HG02623 (cell line): ENCODE measurements around the gene SCLY.

Experiments
- ATAC-seq: cut with Tn5 transposase; IDR thresholded peaks from one replicate; pipeline ENCODE4 v1.9.1; 2021; ENCODE audit warnings: moderate library complexity; ENCODE audit not compliant: unreplicated experiment

SCLY gene

DNA sequence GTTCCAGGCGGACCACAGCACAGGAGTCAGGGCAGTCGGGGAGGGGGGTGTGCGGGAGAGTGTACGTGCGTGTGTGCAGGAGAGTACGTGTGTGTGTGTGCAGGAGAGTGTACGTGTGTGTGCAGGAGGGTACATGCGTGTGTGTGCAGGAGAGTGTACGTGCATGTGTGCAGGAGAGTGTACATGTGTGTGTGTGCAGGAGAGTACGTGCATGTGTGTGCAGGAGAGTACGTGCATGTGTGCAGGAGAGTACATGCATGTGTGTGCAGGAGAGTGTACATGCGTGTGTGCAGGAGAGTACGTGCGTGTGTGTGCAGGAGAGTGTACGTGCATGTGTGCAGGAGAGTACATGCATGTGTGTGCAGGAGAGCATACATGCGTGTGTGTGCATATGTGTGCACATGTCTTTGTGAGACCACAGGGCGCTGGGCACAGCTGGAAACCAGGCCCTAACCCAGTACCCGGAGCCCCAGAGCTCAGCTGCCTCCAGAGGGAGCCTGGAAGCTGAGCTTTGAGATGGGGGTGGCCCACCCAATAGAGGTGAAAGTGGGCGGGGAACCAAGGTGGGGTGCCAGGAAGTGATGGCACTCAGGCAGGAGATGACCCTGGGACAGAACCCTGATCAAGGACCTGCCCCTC, 63.8 kb downstream of the SCLY start:
- ATAC-seq, result no peak

DNA sequence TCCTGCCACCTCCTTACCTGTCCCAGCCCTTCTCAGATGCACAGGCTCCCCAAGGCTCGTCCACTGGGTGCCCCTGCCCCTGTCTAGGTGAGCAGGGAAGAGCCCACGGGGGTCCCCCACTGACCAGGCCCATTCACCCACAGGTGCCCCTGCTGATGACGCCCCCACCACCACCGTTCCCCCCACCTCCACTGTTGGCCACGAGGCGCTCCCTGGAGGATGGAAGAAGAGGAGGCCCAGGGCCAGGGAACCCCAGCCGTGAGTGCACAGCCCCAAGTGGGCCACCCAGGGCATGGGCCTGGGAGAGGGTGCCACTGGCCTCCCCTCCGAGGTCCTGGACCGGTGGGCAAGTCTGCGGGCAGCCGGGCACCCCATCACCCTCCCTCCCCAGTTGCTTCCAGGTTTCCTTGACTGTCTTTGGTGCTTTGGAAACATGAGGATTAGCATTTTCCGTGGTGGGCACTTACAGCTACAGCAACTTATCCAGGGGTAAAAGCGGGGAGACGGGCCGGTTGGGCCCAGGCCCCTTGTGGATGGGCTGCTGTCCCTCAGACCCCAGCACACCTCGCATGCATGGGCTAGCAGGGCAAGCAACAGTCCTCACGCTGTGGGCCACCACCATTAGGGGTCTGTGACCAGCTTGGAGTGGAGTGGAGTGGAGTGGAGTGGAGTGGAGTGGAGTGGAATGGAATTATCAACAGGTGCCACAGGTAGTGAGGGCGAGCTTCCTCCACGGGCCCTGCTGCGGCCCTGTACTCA, 64.5 kb downstream of the SCLY start:
- ATAC-seq, result no peak

GRCh38 chr2:238126338-238126737, 65.5 kb downstream of the SCLY start:
- ATAC-seq, result no peak

DNA sequence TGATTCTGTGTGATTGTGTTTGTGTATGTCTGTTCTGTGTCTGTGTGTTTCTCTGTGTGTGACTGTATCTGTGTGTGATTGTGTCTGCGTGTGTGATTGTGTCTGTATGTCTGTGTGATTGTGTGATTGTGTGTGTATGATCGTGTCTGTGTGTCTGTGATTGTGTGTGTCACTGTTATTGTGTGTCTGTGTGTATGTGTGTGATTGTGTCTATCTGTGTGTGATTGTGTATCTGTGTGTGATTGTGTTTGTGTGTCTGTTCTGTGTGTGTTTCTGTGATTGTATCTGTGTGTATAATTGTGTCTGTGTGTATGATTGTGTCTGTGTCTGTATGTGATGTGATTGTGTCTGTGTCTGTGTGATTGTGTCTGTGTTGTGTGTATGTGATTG, 66.0 kb downstream of the SCLY start:
- ATAC-seq, result no peak

- no peak for ATAC-seq
These were observed 66.6 kb downstream of the SCLY start for GRCh38 chr2:238127165-238128060.

- no peak for ATAC-seq
These were observed 67.2 kb downstream of the SCLY start for GRCh38 chr2:238128061-238128440.

- no peak for ATAC-seq
These were observed 67.8 kb downstream of the SCLY start for GRCh38 chr2:238128534-238129001.

DNA sequence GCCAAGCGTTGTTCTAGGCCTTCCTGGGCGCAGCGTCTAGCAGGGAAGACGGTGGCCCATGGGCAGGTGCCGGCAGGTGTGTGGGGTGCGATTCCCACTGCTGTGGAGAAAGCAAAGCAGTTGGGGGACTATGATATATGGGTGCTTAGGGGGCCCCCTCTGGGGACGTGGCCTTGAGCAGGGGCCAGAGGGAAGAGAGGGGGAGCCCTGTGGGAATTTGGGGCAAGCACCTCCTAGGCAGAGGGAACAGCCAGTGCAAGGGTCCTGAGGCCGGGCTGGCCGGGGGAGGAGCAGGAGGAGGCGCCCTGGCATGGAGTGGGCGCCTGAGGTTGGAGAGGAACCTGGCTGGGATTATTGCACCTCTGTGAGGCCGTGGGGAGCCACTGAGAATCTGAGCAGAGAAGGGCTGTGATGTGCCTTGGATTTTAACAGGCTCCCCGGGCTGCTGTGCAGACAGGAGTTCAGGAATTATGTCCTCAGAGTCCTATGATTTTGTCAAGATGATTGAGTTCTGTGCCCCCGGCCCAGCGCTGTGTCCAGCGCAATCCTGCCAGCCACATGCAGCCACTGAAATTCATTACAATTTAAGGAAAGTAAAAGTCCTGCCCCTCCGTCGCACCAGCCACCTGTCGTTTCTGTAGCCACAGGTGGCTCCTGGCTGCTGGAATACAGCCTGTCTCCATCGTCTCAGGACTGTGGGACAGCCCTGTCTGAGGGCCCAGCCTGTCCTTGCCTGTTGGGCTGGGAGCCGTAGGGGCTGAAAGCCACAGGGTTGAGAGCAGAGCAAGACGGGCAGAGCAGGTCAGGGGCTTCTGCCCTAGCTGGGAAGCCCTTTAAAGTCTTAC, 68.6 kb downstream of the SCLY start:
- ATAC-seq, result no peak

DNA sequence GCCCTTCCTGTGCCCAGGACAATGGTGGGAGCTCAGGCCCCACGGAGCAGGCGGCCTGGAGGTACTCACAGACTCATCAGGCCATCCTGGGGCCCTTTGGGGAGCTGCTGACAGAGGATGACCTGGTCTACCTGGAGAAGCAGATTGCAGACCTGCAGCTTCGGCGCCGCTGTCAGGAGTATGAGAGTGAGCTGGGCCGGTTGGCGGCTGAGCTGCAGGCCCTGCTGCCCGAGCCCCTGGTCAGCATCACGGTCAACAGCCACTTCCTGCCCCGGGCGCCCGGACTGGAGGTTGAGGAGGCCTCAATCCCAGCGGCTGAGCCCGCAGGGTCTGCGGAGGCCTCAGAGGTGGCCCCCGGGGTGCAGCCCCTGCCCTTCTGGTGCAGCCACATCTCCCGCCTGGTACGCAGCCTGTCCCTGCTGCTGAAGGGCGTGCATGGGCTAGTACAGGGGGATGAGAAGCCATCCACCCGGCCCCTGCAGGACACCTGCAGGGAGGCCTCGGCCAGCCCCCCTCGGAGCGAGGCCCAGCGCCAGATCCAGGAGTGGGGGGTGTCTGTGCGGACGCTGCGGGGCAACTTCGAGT, 69.4 kb downstream of the SCLY start:
- no peak for ATAC-seq

DNA sequence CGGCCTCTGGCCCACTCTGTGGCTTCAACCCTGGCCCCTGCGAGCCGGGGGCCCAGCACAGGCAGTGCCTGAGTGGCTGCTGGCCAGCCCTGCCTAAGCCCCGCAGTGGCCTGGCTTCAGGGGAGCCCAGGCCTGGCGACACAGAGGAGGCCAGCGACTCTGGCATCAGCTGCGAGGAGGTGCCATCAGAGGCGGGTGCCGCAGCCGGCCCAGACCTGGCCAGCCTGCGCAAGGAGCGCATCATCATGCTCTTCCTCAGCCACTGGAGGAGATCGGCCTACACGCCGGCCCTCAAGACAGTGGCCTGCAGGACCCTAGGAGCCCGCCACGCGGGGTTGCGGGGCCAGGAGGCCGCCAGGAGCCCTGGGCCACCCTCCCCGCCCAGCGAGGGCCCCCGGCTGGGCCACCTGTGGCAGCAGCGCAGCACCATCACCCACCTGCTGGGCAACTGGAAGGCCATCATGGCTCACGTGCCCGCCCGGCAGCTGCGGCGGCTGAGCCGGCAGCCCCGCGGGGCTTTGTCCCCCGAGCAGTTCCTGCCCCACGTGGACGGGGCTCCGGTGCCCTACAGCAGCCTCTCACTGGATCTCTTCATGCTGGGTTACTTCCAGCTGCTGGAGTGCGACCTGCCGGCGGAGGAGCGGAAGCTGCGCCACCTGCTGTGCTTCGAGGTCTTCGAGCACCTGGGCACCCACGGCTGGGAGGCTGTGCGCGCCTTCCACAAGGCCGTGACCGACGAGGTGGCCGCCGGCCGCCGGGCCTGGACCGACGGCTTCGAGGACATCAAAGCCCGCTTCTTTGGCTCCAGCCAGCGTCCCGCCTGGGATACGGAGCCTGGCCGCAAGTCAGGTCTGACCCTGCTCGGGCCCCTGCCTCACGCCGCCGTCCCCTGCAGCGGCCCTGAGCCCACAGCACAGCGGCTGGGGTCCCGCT, 70.2 kb downstream of the SCLY start:
- ATAC-seq, result no peak

GRCh38 chr2:238131761-238132462, 71.1 kb downstream of the SCLY start:
- no peak for ATAC-seq

DNA sequence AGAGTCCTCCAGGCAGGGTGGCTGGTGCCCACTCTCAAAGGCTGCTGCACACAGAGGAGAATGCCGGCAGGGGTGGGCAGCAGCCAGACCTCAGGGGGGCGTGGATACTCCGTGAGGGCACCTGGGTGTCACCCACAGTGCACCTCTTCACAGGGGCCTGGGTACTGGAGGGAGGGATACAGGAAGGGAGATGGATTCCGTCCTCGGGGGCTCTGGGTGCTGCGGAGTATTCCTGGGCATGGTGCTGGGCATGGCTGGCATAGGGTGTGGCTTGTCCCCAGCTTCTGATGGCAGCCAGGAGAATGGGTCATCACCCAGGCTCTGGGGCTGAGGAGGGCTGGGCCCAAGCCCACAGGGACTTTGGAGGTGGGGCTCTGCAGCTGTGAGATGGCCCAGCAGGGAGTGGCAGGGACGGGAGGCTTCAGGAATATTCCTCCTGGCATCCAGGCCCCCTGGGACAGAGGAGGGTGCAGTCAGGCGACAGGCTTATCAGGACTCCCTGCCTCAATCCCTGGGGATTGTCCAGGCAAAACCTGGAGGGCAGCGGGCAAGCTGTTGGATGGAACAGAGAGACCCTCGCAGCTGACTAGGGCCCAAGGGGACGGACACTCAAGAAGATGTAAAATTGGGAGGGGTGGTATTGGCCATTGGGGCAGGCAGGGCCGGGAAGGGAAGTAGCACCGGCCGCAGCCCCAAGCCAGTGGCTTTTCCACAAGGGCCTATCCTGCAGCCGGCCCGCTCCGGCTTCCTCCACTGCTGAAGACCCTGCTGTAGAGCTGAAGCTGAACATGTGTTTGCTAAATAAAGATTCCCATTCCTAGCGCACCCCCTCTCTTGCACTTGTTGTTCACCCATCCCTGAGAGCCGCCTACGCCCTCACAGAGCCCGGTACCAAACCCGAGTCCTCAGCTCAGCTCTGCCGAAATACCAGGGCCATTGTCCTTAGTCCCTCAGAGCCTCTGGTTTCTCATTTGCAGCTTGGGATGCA, 72.0 kb downstream of the SCLY start:
- no peak for ATAC-seq

GRCh38 chr2:238133499-238134392, 72.9 kb downstream of the SCLY start:
- ATAC-seq, result no peak

- ATAC-seq, result no peak
These were observed 73.6 kb downstream of the SCLY start for GRCh38 chr2:238134393-238134785.

- ATAC-seq, result no peak
These were observed 74.9 kb downstream of the SCLY start for GRCh38 chr2:238135601-238136150.
